ENCODE measurements around the gene R3HDML. TPM values are rescaled to one million over a fixed set of nuclear protein-coding genes. Genes with fewer than 3 reads are reported as not detected.

The R3HDML gene
- total and polyA plus RNA-seq, 9 donors = not detected

DNA sequence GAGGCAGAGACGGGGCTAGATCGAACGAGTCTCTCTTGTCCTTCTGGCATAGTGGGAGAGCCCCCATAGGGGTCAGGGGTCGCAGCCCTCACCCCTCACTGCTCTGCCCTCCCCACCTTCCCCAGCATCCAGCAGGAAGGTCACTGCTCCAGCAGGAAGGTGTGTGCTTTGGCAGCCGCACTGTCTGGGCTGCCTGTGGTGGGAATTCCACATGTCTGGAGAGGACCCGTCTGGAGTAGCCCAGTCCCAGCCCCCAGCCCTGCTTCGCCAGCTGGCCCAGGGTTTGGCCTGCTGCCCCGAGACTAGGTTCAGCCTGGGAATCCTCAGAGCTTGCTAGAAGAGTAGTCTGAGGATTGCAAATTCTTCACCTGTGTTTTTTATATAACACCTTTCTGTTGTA lies 2.5 kb upstream of the R3HDML start:
- DNase-seq = no peak
- Histone ChIP-seq H3K9me3 (no peaks in the 10 kb centered on the region), H3K27ac (no peak overlapping the region), H3K4me1 (ENCODE audit: insufficient read depth) (no peaks in the 10 kb centered on the region), H3K4me3 (no peak overlapping the region), H3K36me3 (no peaks in the 10 kb centered on the region), H3K27me3 (no peaks in the 10 kb centered on the region)
- intact Hi-C loops (cut with DNase I) = no loop called here
- TF ChIP-seq POLR2A (IDR thresholded peaks at IDR 0.05) (no peak), EP300 (IDR thresholded peaks at IDR 0.05) (no peak)
- TF ChIP-seq, protein P1, sequence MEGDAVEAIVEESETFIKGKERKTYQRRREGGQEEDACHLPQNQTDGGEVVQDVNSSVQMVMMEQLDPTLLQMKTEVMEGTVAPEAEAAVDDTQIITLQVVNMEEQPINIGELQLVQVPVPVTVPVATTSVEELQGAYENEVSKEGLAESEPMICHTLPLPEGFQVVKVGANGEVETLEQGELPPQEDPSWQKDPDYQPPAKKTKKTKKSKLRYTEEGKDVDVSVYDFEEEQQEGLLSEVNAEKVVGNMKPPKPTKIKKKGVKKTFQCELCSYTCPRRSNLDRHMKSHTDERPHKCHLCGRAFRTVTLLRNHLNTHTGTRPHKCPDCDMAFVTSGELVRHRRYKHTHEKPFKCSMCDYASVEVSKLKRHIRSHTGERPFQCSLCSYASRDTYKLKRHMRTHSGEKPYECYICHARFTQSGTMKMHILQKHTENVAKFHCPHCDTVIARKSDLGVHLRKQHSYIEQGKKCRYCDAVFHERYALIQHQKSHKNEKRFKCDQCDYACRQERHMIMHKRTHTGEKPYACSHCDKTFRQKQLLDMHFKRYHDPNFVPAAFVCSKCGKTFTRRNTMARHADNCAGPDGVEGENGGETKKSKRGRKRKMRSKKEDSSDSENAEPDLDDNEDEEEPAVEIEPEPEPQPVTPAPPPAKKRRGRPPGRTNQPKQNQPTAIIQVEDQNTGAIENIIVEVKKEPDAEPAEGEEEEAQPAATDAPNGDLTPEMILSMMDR (IDR thresholded peaks at IDR 0.05) = no peak
- WGBS, 3 donors = 16 to 25% (median 22%) methylated on average over 7 to 8 of the region's 8 CpGs

DNA sequence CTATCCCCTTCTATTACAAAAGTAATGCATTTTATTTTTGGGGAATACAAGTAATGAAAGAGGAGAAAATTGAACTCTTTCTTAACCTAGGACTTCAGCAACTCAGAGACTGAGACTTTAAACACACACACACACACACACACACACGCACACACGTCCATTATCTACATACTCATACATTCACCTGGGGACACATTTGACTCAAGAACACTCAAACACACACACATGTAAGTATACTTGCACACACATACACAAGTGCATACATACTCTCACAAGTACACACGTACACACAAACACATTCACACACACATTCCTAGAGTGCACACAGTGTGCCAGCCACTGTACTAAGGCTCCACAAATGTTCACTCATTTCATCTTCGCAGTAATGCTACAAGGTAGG lies 2.1 kb upstream of the R3HDML start:
- no peaks in the 10 kb centered on the region for H3K4me1 ChIP-seq (ENCODE audit: insufficient read depth)
- intact Hi-C loops (cut with DNase I) = no loop called here
- no peaks in the 10 kb centered on the region for H3K27me3 ChIP-seq
- no peaks in the 10 kb centered on the region for H3K9me3 ChIP-seq
- 73 to 85% (median 76%) methylated on average over 4 of the region's 4 CpGs for WGBS, 3 donors
- H3K36me3 ChIP-seq = no peaks in the 10 kb centered on the region
- H3K27ac ChIP-seq = no peak overlapping the region
- DNase-seq = no peak
- TF ChIP-seq, protein P1 (IDR thresholded peaks at IDR 0.05) = no peak
- TF ChIP-seq EP300 (IDR thresholded peaks at IDR 0.05) (no peak), POLR2A (IDR thresholded peaks at IDR 0.05) (no peak)
- no peak overlapping the region for H3K4me3 ChIP-seq

DNA sequence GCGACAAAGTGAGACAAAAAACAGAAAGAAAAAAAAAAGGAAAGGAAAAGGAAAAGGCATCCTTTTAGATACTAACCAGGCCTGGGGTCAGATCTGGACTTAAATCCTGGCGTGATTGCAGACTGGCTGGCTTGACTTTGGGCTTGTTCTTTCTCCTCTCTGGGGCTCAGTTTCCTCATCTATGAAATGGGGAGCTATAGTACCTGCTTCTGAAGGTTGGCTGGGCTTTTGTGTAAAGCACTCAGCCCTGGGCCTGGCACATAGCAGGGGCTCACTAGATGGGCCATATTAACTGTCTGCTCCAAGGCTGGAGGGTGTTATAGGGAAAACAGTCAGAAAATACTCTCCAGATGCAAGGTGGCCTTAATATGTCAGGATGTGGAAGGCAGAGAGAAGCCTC lies 1.2 kb upstream of the R3HDML start:
- no peaks in the 10 kb centered on the region for H3K4me1 ChIP-seq (ENCODE audit: insufficient read depth)
- intact Hi-C loops (cut with DNase I) = no loop called here
- 85 to 94% (median 85%) methylated on average over 2 of the region's 2 CpGs for WGBS, 3 donors
- H3K4me3 ChIP-seq = no peak overlapping the region
- TF ChIP-seq POLR2A (IDR thresholded peaks at IDR 0.05) = no peak
- H3K36me3 ChIP-seq = no peaks in the 10 kb centered on the region
- no peaks in the 10 kb centered on the region for H3K27me3 ChIP-seq
- no peaks in the 10 kb centered on the region for H3K9me3 ChIP-seq
- no peak overlapping the region for H3K27ac ChIP-seq
- DNase-seq = no peak

DNA sequence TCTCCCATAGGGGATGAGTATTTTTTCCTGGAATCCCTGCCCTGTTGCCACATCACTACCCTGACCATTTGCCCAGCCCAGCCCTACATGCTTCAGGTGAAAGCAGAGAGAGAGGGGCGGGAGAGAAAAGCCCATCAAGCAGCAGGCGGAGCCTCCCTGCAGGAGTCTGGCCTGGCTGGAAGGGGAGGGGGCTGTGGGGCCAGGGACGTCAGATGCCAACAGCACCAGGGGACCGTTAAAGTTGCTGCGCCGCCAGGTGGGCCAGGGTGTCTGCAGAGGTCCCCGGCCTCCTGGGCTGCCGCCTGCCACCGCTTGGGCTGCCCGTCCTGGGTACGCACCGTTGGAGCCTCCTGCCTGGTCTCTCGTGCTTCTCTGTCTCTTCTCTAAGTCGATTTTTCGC lies 757 bp upstream of the R3HDML start:
- Histone ChIP-seq H3K36me3 (no peaks in the 10 kb centered on the region), H3K4me1 (ENCODE audit: insufficient read depth) (no peaks in the 10 kb centered on the region), H3K27me3 (no peaks in the 10 kb centered on the region), H3K4me3 (no peak overlapping the region), H3K27ac (no peak overlapping the region), H3K9me3 (no peaks in the 10 kb centered on the region)
- TF ChIP-seq POLR2A (IDR thresholded peaks at IDR 0.05) (no peak), EP300 (IDR thresholded peaks at IDR 0.05) (no peak)
- TF ChIP-seq, protein P1 (IDR thresholded peaks at IDR 0.05) = no peak
- 67 to 75% (median 72%) methylated on average over 15 of the region's 15 CpGs for WGBS, 3 donors
- DNase-seq = no peak
- intact Hi-C loops (cut with DNase I) = no loop called here

DNA sequence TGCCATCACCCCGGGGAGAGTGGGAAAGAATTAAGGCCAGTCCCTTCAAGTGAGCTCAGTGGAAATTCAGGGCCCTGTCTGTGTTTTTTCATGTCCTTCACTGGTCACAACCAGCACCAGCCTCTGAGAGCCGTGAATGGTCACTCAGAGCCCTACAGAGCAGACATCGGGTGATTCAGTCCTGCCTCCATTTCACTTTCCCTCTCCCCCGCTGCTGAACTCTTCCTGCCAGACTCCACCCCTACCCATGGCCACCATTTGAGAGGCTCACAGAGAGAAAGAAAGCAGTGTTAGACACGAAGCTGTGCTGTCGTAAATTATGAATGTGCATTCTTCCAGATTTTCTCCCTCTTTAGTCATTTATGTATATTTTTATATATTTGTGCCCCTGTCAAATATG lies 5.4 kb downstream of the R3HDML start:
- Histone ChIP-seq H3K9me3 (no peaks in the 10 kb centered on the region), H3K27ac (no peak overlapping the region), H3K27me3 (no peaks in the 10 kb centered on the region), H3K4me3 (no peak overlapping the region), H3K4me1 (ENCODE audit: insufficient read depth) (no peaks in the 10 kb centered on the region), H3K36me3 (no peaks in the 10 kb centered on the region)
- TF ChIP-seq POLR2A (IDR thresholded peaks at IDR 0.05) (no peak), EP300 (IDR thresholded peaks at IDR 0.05) (no peak)
- TF ChIP-seq, protein P1 (IDR thresholded peaks at IDR 0.05) = no peak
- intact Hi-C loops (cut with DNase I) = no loop called here
- WGBS, 3 donors = 48 to 63% (median 48%) methylated on average over 6 of the region's 6 CpGs
- no peak for DNase-seq
